Stimulated activated CD4-positive, alpha-beta T cell treated with anti-CD3 and anti-CD28 coated beads, Interleukin-1b, Interleukin-23, amount 100 ng/mL, for 24 hours (primary cell): ENCODE measurements around the gene RIC1.
"Not testable (repeated sequence)": the region's sequence is repeated elsewhere in the genome, so short reads cannot be mapped to it uniquely, and the experiment has no call there.

ENCODE experiments used
- DNase-seq, 4 experiments: peaks; one replicate each; pipeline ENCODE4 v3.0.0-alpha.2; 2020; ENCODE audit warnings: low read depth in 4 of 4, low spot score in 1 of 4

RIC1 gene

GRCh38 chr9:5662804-5663203, 33.9 kb downstream of the RIC1 start:
- DNase-seq: not testable (repeated sequence)

GRCh38 chr9:5665059-5665458, 36.2 kb downstream of the RIC1 start:
- DNase-seq: no peak

GRCh38 chr9:5667391-5667790, 38.5 kb downstream of the RIC1 start:
- DNase-seq: no peak

GRCh38 chr9:5670079-5670478, 41.2 kb downstream of the RIC1 start:
- no peak for DNase-seq

GRCh38 chr9:5671711-5672353, 42.9 kb downstream of the RIC1 start:
- no peak for DNase-seq

GRCh38 chr9:5675046-5675445, 46.1 kb downstream of the RIC1 start:
- not testable (repeated sequence) for DNase-seq

- not testable (repeated sequence) for DNase-seq
Observed at GRCh38 chr9:5683591-5683990, 54.7 kb downstream of the RIC1 start.

- no peak for DNase-seq
Observed at GRCh38 chr9:5684101-5684500, 55.2 kb downstream of the RIC1 start.

- no peak for DNase-seq
Observed at GRCh38 chr9:5688109-5688508, 59.2 kb downstream of the RIC1 start.

- no peak for DNase-seq
Observed at GRCh38 chr9:5690278-5690677, 61.4 kb downstream of the RIC1 start.

GRCh38 chr9:5695860-5696259, 67.0 kb downstream of the RIC1 start:
- no peak for DNase-seq

GRCh38 chr9:5696884-5697283, 68.0 kb downstream of the RIC1 start:
- no peak for DNase-seq

GRCh38 chr9:5698004-5698403, 69.1 kb downstream of the RIC1 start:
- no peak for DNase-seq

- DNase-seq: no peak
Observed at GRCh38 chr9:5698810-5699556, 70.1 kb downstream of the RIC1 start.

GRCh38 chr9:5708414-5708813, 79.5 kb downstream of the RIC1 start:
- DNase-seq: no peak

GRCh38 chr9:5712651-5713390, 83.9 kb downstream of the RIC1 start:
- no peak for DNase-seq

- DNase-seq: no peak
Observed at GRCh38 chr9:5714501-5715401, 85.8 kb downstream of the RIC1 start.

- no peak for DNase-seq
Observed at GRCh38 chr9:5715548-5716127, 86.7 kb downstream of the RIC1 start.

- DNase-seq: not testable (repeated sequence)
Observed at GRCh38 chr9:5717434-5717833, 88.5 kb downstream of the RIC1 start.

GRCh38 chr9:5718296-5719032, 89.6 kb downstream of the RIC1 start:
- no peak for DNase-seq
